ENCODE data around the gene CCNJ. TPM values are rescaled to one million over a fixed set of nuclear protein-coding genes. Genes with fewer than 3 reads are reported as not detected.

CCNJ gene
- total RNA-seq, 5 donors from 2014 or later (not counting 1 experiment from before 2014, with no cell fraction given) = 5.6 to 6.1 (median 5.9) TPM

- DNase-seq (no peak), ATAC-seq (replicated peaks in 1 of 4) (no peak)
- peaks cover 0 to 7% (median 3%) of the 10 kb centered on the region in 3 donors for H3K9me3 Mint-ChIP-seq
- WGBS (ENCODE audit: insufficient coverage) = no CpG with 5 or more reads among the region's 1 CpG
- POLR2A ChIA-PET = interaction anchor here in 1 of 2 donors (0.6 kb wide), 1 partner anchor 243 kb away, joined by 7 read pairs; no protein-coding TSS in a partner anchor
- H3K4me3 Mint-ChIP-seq = no peak overlapping the region
- no peak overlapping the region for H3K27ac ChIP-seq (ENCODE audit: low read length)
- H3K4me1 ChIP-seq (ENCODE audit: control insufficient read depth in 1 of 2, extremely low read depth in 1 of 2, insufficient read depth in 2 of 2, low read length in 2 of 2) = no peaks in the 10 kb centered on the region
- H3K27ac Mint-ChIP-seq = no peak overlapping the region
- peaks cover 81 to 82% of the 10 kb centered on the region in 2 donors for H3K27me3 Mint-ChIP-seq
- CTCF ChIA-PET = no interaction called here
- H3K4me3 ChIP-seq (ENCODE audit: control insufficient read depth in 1 of 2, extremely low read depth in 1 of 2, low read length in 1 of 2) = no peak overlapping the region
- peaks cover 3% of the 10 kb centered on the region for H3K36me3 Mint-ChIP-seq
- no peaks in the 10 kb centered on the region for H3K9me3 ChIP-seq
- peaks cover 15 to 28% of the 10 kb centered on the region in 2 experiments for H3K27me3 ChIP-seq (replicated peaks in 1 of 2; ENCODE audit: control insufficient read depth in 2 of 2, extremely low read depth in 1 of 2, insufficient read depth in 2 of 2, low read length in 1 of 2)
- H3K36me3 ChIP-seq (ENCODE audit: control insufficient read depth in 2 of 2, extremely low read depth in 1 of 2, insufficient read depth in 1 of 2, low read length in 1 of 2) = no peaks in the 10 kb centered on the region
- H3K4me1 Mint-ChIP-seq = no peaks in the 10 kb centered on the region
These were observed 53.6 kb downstream of the CCNJ start for GRCh38 chr10:96096958-96097357.

- CTCF ChIA-PET = no interaction called here
- peaks cover 10 to 26% of the 10 kb centered on the region in 2 experiments for H3K27me3 ChIP-seq (replicated peaks in 1 of 2; ENCODE audit: control insufficient read depth in 2 of 2, extremely low read depth in 1 of 2, insufficient read depth in 2 of 2, low read length in 1 of 2)
These were observed 54.5 kb downstream of the CCNJ start for GRCh38 chr10:96097865-96098264.

GRCh38 chr10:96107623-96108038, 64.2 kb downstream of the CCNJ start:
- H3K27ac Mint-ChIP-seq = no peak overlapping the region
- DNase-seq (no peak), ATAC-seq (replicated peaks in 1 of 4) (no peak)
- peaks cover 3% of the 10 kb centered on the region for H3K36me3 Mint-ChIP-seq
- POLR2A ChIA-PET = interaction anchor here in 1 of 2 donors (0.8 kb wide), 1 partner anchor 23 kb away, joined by 3 read pairs; no protein-coding TSS in a partner anchor
- no peak overlapping the region for H3K4me3 ChIP-seq (ENCODE audit: control insufficient read depth in 1 of 2, extremely low read depth in 1 of 2, low read length in 1 of 2)
- H3K4me3 Mint-ChIP-seq = no peak overlapping the region
- peaks cover 0 to 24% (median 8%) of the 10 kb centered on the region in 3 donors for H3K9me3 Mint-ChIP-seq
- H3K4me1 ChIP-seq (ENCODE audit: control insufficient read depth in 1 of 2, extremely low read depth in 1 of 2, insufficient read depth in 2 of 2, low read length in 2 of 2) = no peaks in the 10 kb centered on the region
- no peak overlapping the region for H3K27ac ChIP-seq (ENCODE audit: low read length)
- peaks cover 66 to 77% of the 10 kb centered on the region in 2 donors for H3K27me3 Mint-ChIP-seq
- no peaks in the 10 kb centered on the region for H3K4me1 Mint-ChIP-seq
- CTCF ChIA-PET = interaction anchor here in 1 of 2 donors (0.6 kb wide), 1 partner anchor 202 kb away, joined by 3 read pairs; no protein-coding TSS in a partner anchor
- no peaks in the 10 kb centered on the region for H3K9me3 ChIP-seq
- H3K27me3 ChIP-seq (replicated peaks in 1 of 2; ENCODE audit: control insufficient read depth in 2 of 2, extremely low read depth in 1 of 2, insufficient read depth in 2 of 2, low read length in 1 of 2) = peaks cover 6 to 9% of the 10 kb centered on the region in 2 experiments
- WGBS (ENCODE audit: insufficient coverage) = no CpG with 5 or more reads among the region's 3 CpGs
- no peaks in the 10 kb centered on the region for H3K36me3 ChIP-seq (ENCODE audit: control insufficient read depth in 2 of 2, extremely low read depth in 1 of 2, insufficient read depth in 1 of 2, low read length in 1 of 2)

More at GRCh38 chr10:96097865-96098264, 54.5 kb downstream of the CCNJ start:
- no peaks in the 10 kb centered on the region for H3K36me3 ChIP-seq (ENCODE audit: control insufficient read depth in 2 of 2, extremely low read depth in 1 of 2, insufficient read depth in 1 of 2, low read length in 1 of 2)
- Mint-ChIP-seq H3K4me3 (no peak overlapping the region), H3K36me3 (peaks cover 3% of the 10 kb centered on the region), H3K9me3 (peaks cover 0 to 7% (median 3%) of the 10 kb centered on the region in 3 donors), H3K27me3 (peaks cover 77% of the 10 kb centered on the region in 2 donors), H3K27ac (no peak overlapping the region), H3K4me1 (no peaks in the 10 kb centered on the region)
- ATAC-seq (replicated peaks in 1 of 4) (no peak), DNase-seq (no peak)
- 83% methylated on average over 1 of the region's 3 CpGs for WGBS (ENCODE audit: insufficient coverage)
- POLR2A ChIA-PET = no interaction called here
- H3K4me3 ChIP-seq (ENCODE audit: control insufficient read depth in 1 of 2, extremely low read depth in 1 of 2, low read length in 1 of 2) = no peak overlapping the region
- no peak overlapping the region for H3K27ac ChIP-seq (ENCODE audit: low read length)
- H3K4me1 ChIP-seq (ENCODE audit: control insufficient read depth in 1 of 2, extremely low read depth in 1 of 2, insufficient read depth in 2 of 2, low read length in 2 of 2) = no peaks in the 10 kb centered on the region
- no peaks in the 10 kb centered on the region for H3K9me3 ChIP-seq

Other genes starting within 250 kb of the CCNJ start
- under 1 TPM in 1 of 5 donors, not detected in 4; 0.25 TPM for gene CC2D2B, start 135.6 kb upstream of the CCNJ start, total RNA-seq
- gene ZNF518A, start 86.7 kb downstream of the CCNJ start, total RNA-seq = 10 to 100 TPM; 17.7 to 22.8 (median 20.6) TPM
- 1 to 10 TPM; 1.3 to 8.2 (median 1.7) TPM for gene BLNK, start 228.0 kb downstream of the CCNJ start, total RNA-seq

Data from T-cell (primary cell).